Spleen (tissue), 11 donors: ENCODE results near the gene SRCAP. TPM values are rescaled to one million over a fixed set of nuclear protein-coding genes. Genes with fewer than 3 reads are reported as not detected.

Experiments used
- DNase-seq: peaks from one replicate; pipeline ENCODE4 v3.0.0-alpha.2; 2020
- H3K27ac ChIP-seq, 8 donors: fragments of 200-600 bp; sonication (generic) in 7 of 8; 1 replicate in 4 of 8; 2 replicates in 4 of 8; pipeline versions ENCODE4 v1.5.0 to v1.8.0; 2016 to 2021; ENCODE audit warnings: inconsistent platforms in 4 of 8, mild to moderate bottlenecking in 4 of 8, moderate library complexity in 1 of 8
- H3K27me3 ChIP-seq, 7 donors: fragments of 200-600 bp; sonication (generic) in 6 of 7; replicated peaks in 1 of 7; 1 replicate in 4 of 7; 2 replicates in 3 of 7; pipeline versions ENCODE4 v1.5.0 to v1.8.0; 2016 to 2021; ENCODE audit warnings: inconsistent platforms in 3 of 7, mild to moderate bottlenecking in 1 of 7
- H3K36me3 ChIP-seq, 6 donors: fragments of 200-600 bp; sonication (generic) in 5 of 6; 1 replicate in 4 of 6; 2 replicates in 2 of 6; pipeline versions ENCODE4 v1.5.0 to v1.8.0; 2016 to 2021; ENCODE audit warnings: inconsistent platforms in 2 of 6
- H3K4me1 ChIP-seq, 6 donors: fragments of 200-600 bp; sonication (generic) in 5 of 6; 1 replicate in 3 of 6; 2 replicates in 3 of 6; pipeline versions ENCODE4 v1.5.0 to v1.8.0; 2016 to 2021; ENCODE audit warnings: inconsistent platforms in 3 of 6
- H3K4me3 ChIP-seq, 8 donors: fragments of 200-600 bp; sonication (generic) in 7 of 8; 1 replicate in 4 of 8; 2 replicates in 4 of 8; pipeline versions ENCODE4 v1.5.0 to v1.8.0; 2016 to 2021; ENCODE audit warnings: inconsistent platforms in 4 of 8, mild to moderate bottlenecking in 4 of 8, moderate library complexity in 2 of 8
- H3K9me3 ChIP-seq, 8 donors: fragments of 200-600 bp; sonication (generic) in 7 of 8; 1 replicate in 4 of 8; 2 replicates in 4 of 8; pipeline versions ENCODE4 v1.5.0 to v1.8.0; 2016 to 2021; ENCODE audit warnings: inconsistent platforms in 4 of 8
- POLR2A ChIP-seq, 3 donors: fragments of 450-650 bp; IDR thresholded peaks; one replicate each; pipeline ENCODE4 v1.5.1; 2017; ENCODE audit warnings: antibody characterized with exemption in 3 of 3, mild to moderate bottlenecking in 1 of 3
- POLR2AphosphoS5 ChIP-seq, 3 donors: sonication (generic); formaldehyde crosslinking; IDR thresholded peaks; one replicate each; pipeline ENCODE4 v1.5.1; 2017; ENCODE audit warnings: antibody characterized with exemption in 3 of 3
- WGBS, 5 donors: extraction: QIAGEN DNeasy Blood & Tissue Kit in 3 of 5; methylation state at CpG; one replicate each; pipeline versions ENCODE4 v1.1.5 to v1.1.7; 2013 to 2018; 5-methylcytosine and 5-hydroxymethylcytosine counted together
- intact Hi-C: fragments of 100-400 bp; cut with DNase I; formaldehyde crosslinking; loops from one replicate; pipeline ENCODE4 v1.15.0; 2023; ENCODE audit warnings: low total_unique reads
- polyA plus RNA-seq, 3 donors: library from polyadenylated mRNA; stranded (reverse); fragments of 200-250 nt; gene quantifications; one replicate each; pipeline ENCODE4 v1.2.1, GENCODE V29; 2013
- total RNA-seq, 7 donors: library from RNA; depleted of rRNA in 3 of 7; stranded (reverse); fragments of >200 nt in 3 of 7; fragmentation: NEBNext Ultra II Directional in 4 of 7; extraction: Animal tissue kit (Norgen Biotek cat#: 25700) in 4 of 7; gene quantifications; one replicate each; pipeline versions ENCODE4 v1.1.0 to v1.2.1, GENCODE V29; 2016 to 2021
- TF ChIP-seq, protein P1 (sequence below), 11 experiments: fragments of 200-600 bp in 7 of 11; fragments of 450-650 bp in 4 of 11; sonication (generic) in 4 of 11; IDR thresholded peaks in 8 of 11; conservative IDR thresholded peaks in 3 of 11; 1 replicate in 7 of 11; 2 replicates in 4 of 11; pipeline versions ENCODE4 v1.4.0 to v1.8.0; 2016 to 2021; ENCODE audit warnings: antibody characterized with exemption in 11 of 11, inconsistent platforms in 4 of 11, mild to moderate bottlenecking in 1 of 11
- donor health status: healthy with polysubstance abuse.
- donor health status: DM: no; HTN: no; CAD: no; lungs with moderate emphysema.
- donor health status: DM: no; HTN: no; CAD: no.
- donor health status: Bipolar disorder and iron deficiency.
- donor health status: healthy.
- donor health status: DM: no; HTN: no; CAD: no.
- donor health status: DM: yes; HTN: yes; CAD: no.

SRCAP gene
- total and polyA plus RNA-seq, 10 donors: 1.2 to 85.7 (median 68.3) TPM

DNA sequence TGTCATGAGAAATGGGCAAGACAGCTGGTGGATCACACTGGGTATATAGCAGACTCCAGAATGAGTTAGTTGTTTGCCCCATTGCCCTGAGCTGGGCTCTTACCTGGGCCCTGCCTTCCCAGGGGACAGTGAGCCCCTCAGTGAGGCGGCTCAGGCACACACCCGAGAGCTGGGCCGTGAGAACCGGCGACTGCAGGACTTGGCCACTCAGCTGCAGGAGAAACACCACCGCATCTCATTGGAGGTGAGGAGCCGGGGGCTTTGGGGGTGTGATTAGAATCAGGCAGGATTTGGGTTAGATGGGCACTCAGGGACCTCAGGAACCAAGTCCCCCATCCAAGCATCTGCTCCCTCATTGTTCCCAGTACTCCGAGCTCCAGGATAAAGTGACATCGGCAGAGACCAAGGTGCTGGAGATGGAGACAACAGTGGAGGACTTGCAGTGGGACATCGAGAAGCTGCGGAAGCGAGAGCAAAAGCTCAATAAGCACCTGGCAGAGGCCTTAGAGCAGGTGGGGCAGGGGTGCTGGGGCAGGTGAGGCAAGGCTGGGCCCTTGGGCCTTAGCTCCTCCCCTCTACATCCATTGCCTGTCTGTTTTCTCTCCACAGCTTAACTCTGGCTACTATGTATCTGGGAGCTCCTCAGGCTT lies 66.0 kb downstream of the SRCAP start:
- Histone ChIP-seq H3K9me3 (no peaks in the 10 kb centered on the region), H3K4me1 (peaks cover 20 to 80% (median 61%) of the 10 kb centered on the region in 6 donors), H3K27ac (no peak overlapping the region), H3K36me3 (peaks cover 5 to 71% (median 68%) of the 10 kb centered on the region in 6 donors), H3K4me3 (no peak overlapping the region), H3K27me3 (no peaks in the 10 kb centered on the region)
- no peak for DNase-seq
- intact Hi-C loops: no loop called here
- 93 to 98% (median 95%) methylated on average over 10 to 12 of the region's 12 CpGs for WGBS, 5 donors
- TF ChIP-seq POLR2A (IDR thresholded peaks at IDR 0.05) (no peak), POLR2AphosphoS5 (IDR thresholded peaks at IDR 0.05) (no peak)
- TF ChIP-seq, protein P1, sequence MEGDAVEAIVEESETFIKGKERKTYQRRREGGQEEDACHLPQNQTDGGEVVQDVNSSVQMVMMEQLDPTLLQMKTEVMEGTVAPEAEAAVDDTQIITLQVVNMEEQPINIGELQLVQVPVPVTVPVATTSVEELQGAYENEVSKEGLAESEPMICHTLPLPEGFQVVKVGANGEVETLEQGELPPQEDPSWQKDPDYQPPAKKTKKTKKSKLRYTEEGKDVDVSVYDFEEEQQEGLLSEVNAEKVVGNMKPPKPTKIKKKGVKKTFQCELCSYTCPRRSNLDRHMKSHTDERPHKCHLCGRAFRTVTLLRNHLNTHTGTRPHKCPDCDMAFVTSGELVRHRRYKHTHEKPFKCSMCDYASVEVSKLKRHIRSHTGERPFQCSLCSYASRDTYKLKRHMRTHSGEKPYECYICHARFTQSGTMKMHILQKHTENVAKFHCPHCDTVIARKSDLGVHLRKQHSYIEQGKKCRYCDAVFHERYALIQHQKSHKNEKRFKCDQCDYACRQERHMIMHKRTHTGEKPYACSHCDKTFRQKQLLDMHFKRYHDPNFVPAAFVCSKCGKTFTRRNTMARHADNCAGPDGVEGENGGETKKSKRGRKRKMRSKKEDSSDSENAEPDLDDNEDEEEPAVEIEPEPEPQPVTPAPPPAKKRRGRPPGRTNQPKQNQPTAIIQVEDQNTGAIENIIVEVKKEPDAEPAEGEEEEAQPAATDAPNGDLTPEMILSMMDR (IDR thresholded peaks at IDR 0.05 in 8 of 11, conservative IDR thresholded peaks at IDR 0.05 in 3 of 11): no peak

DNA sequence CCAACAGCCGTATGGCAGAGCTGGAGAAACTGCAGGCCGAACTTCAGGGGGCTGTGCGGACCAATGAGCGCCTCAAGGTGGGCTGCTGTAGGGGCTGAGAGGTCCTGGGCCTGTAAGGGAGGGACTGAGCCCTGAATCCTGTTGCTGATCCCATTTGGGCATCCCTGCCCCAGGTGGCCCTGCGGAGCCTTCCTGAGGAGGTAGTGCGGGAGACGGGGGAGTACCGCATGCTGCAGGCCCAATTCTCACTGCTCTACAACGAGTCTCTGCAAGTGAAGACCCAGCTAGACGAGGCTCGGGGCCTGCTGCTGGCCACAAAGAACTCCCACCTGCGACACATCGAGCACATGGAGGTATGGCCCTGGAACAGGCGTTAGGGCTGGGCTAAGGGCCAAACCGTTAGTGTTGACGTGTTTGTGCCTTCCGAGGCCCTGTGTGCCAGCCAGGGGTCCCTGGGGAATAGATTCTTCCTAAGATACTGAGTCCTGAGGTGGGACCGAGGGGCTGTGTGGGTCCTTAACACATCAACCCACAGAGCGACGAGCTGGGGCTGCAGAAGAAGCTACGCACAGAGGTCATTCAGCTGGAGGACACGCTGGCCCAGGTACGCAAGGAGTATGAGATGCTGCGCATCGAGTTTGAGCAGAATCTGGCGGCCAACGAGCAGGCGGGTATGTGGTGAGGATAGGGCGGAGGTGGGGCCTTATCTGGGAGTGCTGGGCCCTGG lies 67.4 kb downstream of the SRCAP start:
- Histone ChIP-seq H3K27me3 (no peaks in the 10 kb centered on the region), H3K4me1 (peaks cover 14 to 66% (median 48%) of the 10 kb centered on the region in 6 donors), H3K4me3 (no peak overlapping the region), H3K36me3 (peaks cover 5 to 85% (median 81%) of the 10 kb centered on the region in 6 donors), H3K9me3 (no peaks in the 10 kb centered on the region), H3K27ac (no peak overlapping the region)
- intact Hi-C loops: no loop called here
- no peak for DNase-seq
- 86 to 94% (median 94%) methylated on average over 21 to 29 of the region's 29 CpGs for WGBS, 5 donors
- TF ChIP-seq POLR2A (IDR thresholded peaks at IDR 0.05) (no peak), POLR2AphosphoS5 (IDR thresholded peaks at IDR 0.05) (peak in 2 of 3 donors; percentile 39 to 43)

DNA sequence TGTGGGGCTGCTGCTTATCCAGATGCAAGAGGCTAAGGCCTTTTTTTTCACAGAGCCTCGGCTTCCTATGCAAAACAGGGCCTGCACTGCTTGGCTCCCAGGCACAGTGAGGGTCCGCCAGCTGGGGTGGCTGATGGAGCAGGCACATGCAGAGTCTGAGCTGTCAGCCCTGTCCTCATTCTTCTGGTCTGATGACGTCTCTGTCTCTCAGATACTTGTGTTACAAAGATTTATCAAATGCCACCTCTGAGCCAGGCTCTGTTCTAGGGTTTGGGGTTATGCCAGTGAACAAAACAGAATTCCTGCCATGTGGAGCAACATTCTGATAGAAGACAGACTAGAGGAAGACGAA lies 67.9 kb downstream of the SRCAP start:
- Histone ChIP-seq H3K36me3 (peaks cover 5 to 90% (median 87%) of the 10 kb centered on the region in 6 donors), H3K27me3 (no peaks in the 10 kb centered on the region), H3K27ac (no peak overlapping the region), H3K9me3 (no peaks in the 10 kb centered on the region), H3K4me1 (peaks cover 14 to 61% (median 45%) of the 10 kb centered on the region in 6 donors), H3K4me3 (no peak overlapping the region)
- no peak for TF ChIP-seq POLR2AphosphoS5 (IDR thresholded peaks at IDR 0.05)
- TF ChIP-seq, protein P1 (IDR thresholded peaks at IDR 0.05 in 8 of 11, conservative IDR thresholded peaks at IDR 0.05 in 3 of 11): no peak
- TF ChIP-seq POLR2A (IDR thresholded peaks at IDR 0.05): no peak
- DNase-seq: no peak
- WGBS, 5 donors: 81 to 95% (median 83%) methylated on average over 4 of the region's 4 CpGs
- intact Hi-C loops: no loop called here

DNA sequence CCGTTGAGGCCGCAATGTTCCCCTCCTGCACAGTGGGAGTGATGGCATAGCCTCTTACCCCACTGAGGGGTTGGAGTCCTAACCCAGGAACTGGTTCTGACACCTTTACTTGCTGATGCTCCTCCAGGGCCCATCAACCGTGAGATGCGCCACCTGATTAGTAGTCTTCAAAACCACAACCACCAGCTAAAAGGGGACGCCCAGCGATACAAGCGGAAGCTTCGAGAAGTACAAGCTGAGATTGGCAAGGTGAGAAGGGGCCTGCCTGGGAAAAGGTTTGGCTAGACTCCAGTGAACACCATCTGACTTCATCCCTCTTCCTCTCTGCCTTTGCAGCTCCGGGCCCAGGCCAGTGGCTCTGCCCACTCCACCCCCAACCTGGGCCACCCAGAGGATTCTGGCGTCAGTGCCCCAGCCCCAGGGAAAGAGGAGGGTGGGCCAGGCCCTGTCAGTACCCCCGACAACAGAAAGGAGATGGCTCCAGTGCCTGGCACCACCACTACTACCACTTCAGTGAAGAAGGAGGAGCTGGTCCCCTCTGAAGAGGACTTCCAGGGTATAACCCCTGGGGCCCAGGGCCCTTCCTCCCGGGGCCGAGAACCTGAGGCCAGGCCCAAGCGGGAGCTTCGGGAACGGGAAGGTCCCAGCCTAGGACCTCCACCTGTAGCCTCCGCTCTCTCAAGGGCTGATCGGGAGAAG lies 68.9 kb downstream of the SRCAP start:
- peak in 2 of 3 donors; percentile 31 to 34 for TF ChIP-seq POLR2AphosphoS5 (IDR thresholded peaks at IDR 0.05)
- TF ChIP-seq, protein P1 (IDR thresholded peaks at IDR 0.05 in 8 of 11, conservative IDR thresholded peaks at IDR 0.05 in 3 of 11): no peak
- no peaks in the 10 kb centered on the region for H3K9me3 ChIP-seq
- peak; percentile 80 for DNase-seq
- H3K36me3 ChIP-seq: peaks cover 5 to 100% (median 97%) of the 10 kb centered on the region in 6 donors
- WGBS, 5 donors: 73 to 89% (median 86%) methylated on average over 12 to 18 of the region's 18 CpGs
- peaks cover 11 to 55% (median 40%) of the 10 kb centered on the region in 6 donors for H3K4me1 ChIP-seq
- peak overlapping the region in 3 of 8 donors; percentile 0 to 46 (median 40) for H3K27ac ChIP-seq
- H3K4me3 ChIP-seq: no peak overlapping the region
- intact Hi-C loops: no loop called here
- no peaks in the 10 kb centered on the region for H3K27me3 ChIP-seq
